B cell (primary cell): ENCODE data around the gene FHIT. TPM values are rescaled to one million over a fixed set of nuclear protein-coding genes. Genes with fewer than 3 reads are reported as not detected.

Experiments
- ATAC-seq: fragments of 200-7000 bp; cut with Tn5 transposase; one replicate; pipeline ENCODE4 v1.10.0; 2021; ENCODE audit warnings: low read depth, mild to moderate bottlenecking, moderate number of reproducible peaks, moderate library complexity
- CTCF ChIA-PET: fragments of 350-600 bp; sonication (Branson Sonifier 250); formaldehyde crosslinking; loops from one replicate; lab custom pipeline; 2021; ENCODE audit warnings: antibody characterized with exemption, inconsistent platforms; lab: Charles Lee
- POLR2A ChIA-PET: fragments of 350-600 bp; sonication (Branson Sonifier 250); formaldehyde crosslinking; loops from one replicate; lab custom pipeline; 2021; ENCODE audit warnings: antibody characterized with exemption; lab: Charles Lee
- DNase-seq: peaks from one replicate; pipeline ENCODE4 v3.0.0; 2013
- H2AFZ ChIP-seq: 2 replicates; pipeline ENCODE4 v1.6.1; 2012; ENCODE audit warnings: mild to moderate bottlenecking, low read depth, low read length; ENCODE audit not compliant: insufficient read depth, poor library complexity, severe bottlenecking
- H3K27ac ChIP-seq, 2 donors: 1 replicate in 1 of 2; 2 replicates in 1 of 2; pipeline ENCODE4 v1.5.1; 2012 to 2013; ENCODE audit warnings: low read length in 2 of 2, mild to moderate bottlenecking in 2 of 2, moderate library complexity in 1 of 2
- H3K27me3 ChIP-seq, 4 experiments: fragments of 200-600 bp in 1 of 4; sonication (generic) in 1 of 4; replicated peaks in 1 of 4; 1 replicate in 2 of 4; 2 replicates in 2 of 4; pipeline versions ENCODE4 v1.6.1 to v1.7.0; 2013 to 2016; ENCODE audit warnings: low read length in 3 of 4, mild to moderate bottlenecking in 2 of 4, mixed read lengths in 1 of 4, moderate library complexity in 1 of 4; ENCODE audit not compliant: insufficient read depth in 4 of 4, control insufficient read depth in 3 of 4; ENCODE audit errors: control extremely low read depth in 1 of 4
- H3K36me3 ChIP-seq, 2 experiments: replicated peaks in 1 of 2; 1 replicate in 1 of 2; 2 replicates in 1 of 2; pipeline versions ENCODE4 v1.6.1 to v1.7.1; 2013; ENCODE audit warnings: low read length in 1 of 2; ENCODE audit not compliant: insufficient read depth in 2 of 2, control insufficient read depth in 1 of 2; ENCODE audit errors: control extremely low read depth in 1 of 2, extremely low read depth in 1 of 2
- H3K4me1 ChIP-seq, 2 donors: fragments of 200-600 bp in 1 of 2; sonication (generic) in 1 of 2; 1 replicate in 1 of 2; 2 replicates in 1 of 2; pipeline versions ENCODE4 v1.5.1 to v1.6.1; 2013 to 2017; ENCODE audit warnings: low read length in 2 of 2; ENCODE audit not compliant: control insufficient read depth in 2 of 2, insufficient read depth in 2 of 2
- H3K4me2 ChIP-seq: replicated peaks from 2 replicates; pipeline ENCODE3; 2012; ENCODE audit warnings: mild to moderate bottlenecking, low read depth, low read length; ENCODE audit not compliant: poor library complexity, severe bottlenecking
- H3K4me3 ChIP-seq, 5 experiments: fragments of 200-600 bp in 1 of 5; sonication (generic) in 1 of 5; 1 replicate in 3 of 5; 2 replicates in 2 of 5; pipeline versions ENCODE4 v1.5.1 to v1.7.0; 2011 to 2016; ENCODE audit warnings: low read length in 4 of 5, mild to moderate bottlenecking in 4 of 5, low read depth in 2 of 5, control low read depth in 1 of 5, moderate library complexity in 1 of 5; ENCODE audit not compliant: insufficient read depth in 1 of 5; ENCODE audit errors: control extremely low read depth in 1 of 5, extremely low read depth in 1 of 5
- H3K79me2 ChIP-seq: fragments of 200-600 bp; sonication (generic); one replicate; pipeline ENCODE4 v1.6.0; 2016; ENCODE audit warnings: low read length; ENCODE audit not compliant: control insufficient read depth, insufficient read depth
- H3K9ac ChIP-seq: fragments of 200-600 bp; sonication (generic); 2 replicates; pipeline ENCODE4 v1.6.1; 2017; ENCODE audit warnings: mild to moderate bottlenecking, low read length, moderate library complexity
- H3K9me3 ChIP-seq, 3 donors: one replicate each; pipeline versions ENCODE4 v1.6.1 to v1.7.1; 2013; ENCODE audit warnings: low read length in 2 of 3; ENCODE audit not compliant: control insufficient read depth in 2 of 3, insufficient read depth in 1 of 3; ENCODE audit errors: control extremely low read depth in 1 of 3
- H4K20me1 ChIP-seq: 2 replicates; pipeline ENCODE4 v1.6.0; 2012; ENCODE audit warnings: mild to moderate bottlenecking, low read length; ENCODE audit not compliant: insufficient read depth, control insufficient read depth, poor library complexity, severe bottlenecking
- H3K27ac Mint-ChIP-seq: one replicate; pipeline ENCODE4 v1.8.0; 2021; ENCODE audit warnings: mixed read lengths
- H3K27me3 Mint-ChIP-seq: one replicate; pipeline ENCODE4 v1.8.0; 2021; ENCODE audit warnings: mixed read lengths
- H3K4me1 Mint-ChIP-seq: one replicate; pipeline ENCODE4 v1.8.0; 2021; ENCODE audit warnings: mixed read lengths
- H3K4me3 Mint-ChIP-seq: one replicate; pipeline ENCODE4 v1.8.0; 2021; ENCODE audit warnings: mixed read lengths
- H3K9me3 Mint-ChIP-seq: one replicate; pipeline ENCODE4 v1.8.0; 2022; ENCODE audit warnings: mixed read lengths; ENCODE audit not compliant: insufficient read depth
- EZH2 ChIP-seq: IDR thresholded peaks from 2 replicates; pipeline ENCODE4 v1.6.1; 2012; ENCODE audit warnings: borderline replicate concordance, low read depth, mild to moderate bottlenecking, moderate library complexity, low read length; ENCODE audit not compliant: insufficient read depth, poor library complexity, severe bottlenecking
- WGBS: methylation state at CpG from one replicate; pipeline ENCODE4 v1.1.5; 2013; ENCODE audit warnings: missing lambda C conversion rate; ENCODE audit not compliant: insufficient coverage; 5-methylcytosine and 5-hydroxymethylcytosine counted together
- intact Hi-C: fragments of 100-400 bp; cut with micrococcal nuclease; formaldehyde crosslinking; loops from one replicate; pipeline ENCODE4 v1.10.0; 2022
- polyA plus RNA-seq: library from polyadenylated mRNA; depleted of rRNA; stranded (reverse); fragments of >200 nt; gene quantifications from 2 replicates; pipeline ENCODE4 v1.2.3, GENCODE V29; 2012
- total RNA-seq, 2 donors: library from RNA; stranded (reverse); fragments of 120-200 nt in 1 of 2; gene quantifications; 1 replicate in 1 of 2; 2 replicates in 1 of 2; pipeline versions ENCODE4 v1.2.3 to v1.2.4, GENCODE V29; 2013 to 2022
- TF ChIP-seq, protein P1 (sequence below): fragments of 200-600 bp; IDR thresholded peaks from one replicate; pipeline ENCODE4 v1.8.0; 2022; ENCODE audit warnings: antibody characterized with exemption, mild to moderate bottlenecking

Gene FHIT
- total and polyA plus RNA-seq, 2 donors (not counting 1 experiment from before 2014, with no cell fraction given) = 1.7 to 7.8 TPM

DNA sequence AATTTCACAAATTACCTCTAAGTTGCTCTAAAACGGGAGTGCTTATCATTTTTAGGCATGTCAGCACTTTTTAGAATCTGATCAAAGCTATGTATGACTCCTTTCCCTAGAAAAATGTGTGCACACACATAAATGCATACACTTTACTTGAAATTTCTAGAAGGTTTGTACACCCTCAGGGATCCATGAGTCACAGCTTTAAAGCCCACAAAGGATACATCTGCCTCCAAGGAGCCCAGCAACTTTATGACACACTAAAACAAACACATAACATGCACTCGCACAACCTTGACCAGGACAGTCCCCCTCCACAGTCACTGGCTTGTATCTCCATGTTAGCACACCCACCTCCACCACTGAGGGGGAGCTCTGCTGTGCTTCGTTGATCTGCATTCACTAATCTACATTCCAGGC is 1479.5 kb downstream of the FHIT start:
- TF ChIP-seq, protein P1, sequence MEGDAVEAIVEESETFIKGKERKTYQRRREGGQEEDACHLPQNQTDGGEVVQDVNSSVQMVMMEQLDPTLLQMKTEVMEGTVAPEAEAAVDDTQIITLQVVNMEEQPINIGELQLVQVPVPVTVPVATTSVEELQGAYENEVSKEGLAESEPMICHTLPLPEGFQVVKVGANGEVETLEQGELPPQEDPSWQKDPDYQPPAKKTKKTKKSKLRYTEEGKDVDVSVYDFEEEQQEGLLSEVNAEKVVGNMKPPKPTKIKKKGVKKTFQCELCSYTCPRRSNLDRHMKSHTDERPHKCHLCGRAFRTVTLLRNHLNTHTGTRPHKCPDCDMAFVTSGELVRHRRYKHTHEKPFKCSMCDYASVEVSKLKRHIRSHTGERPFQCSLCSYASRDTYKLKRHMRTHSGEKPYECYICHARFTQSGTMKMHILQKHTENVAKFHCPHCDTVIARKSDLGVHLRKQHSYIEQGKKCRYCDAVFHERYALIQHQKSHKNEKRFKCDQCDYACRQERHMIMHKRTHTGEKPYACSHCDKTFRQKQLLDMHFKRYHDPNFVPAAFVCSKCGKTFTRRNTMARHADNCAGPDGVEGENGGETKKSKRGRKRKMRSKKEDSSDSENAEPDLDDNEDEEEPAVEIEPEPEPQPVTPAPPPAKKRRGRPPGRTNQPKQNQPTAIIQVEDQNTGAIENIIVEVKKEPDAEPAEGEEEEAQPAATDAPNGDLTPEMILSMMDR = no peak
- TF ChIP-seq EZH2 = no peak
- peaks cover 19 to 20% of the 10 kb centered on the region in 2 donors for H3K4me1 ChIP-seq
- Mint-ChIP-seq H3K27me3 (no peaks in the 10 kb centered on the region), H3K4me1 (peaks cover 20% of the 10 kb centered on the region), H3K4me3 (no peak overlapping the region), H3K9me3 (no peaks in the 10 kb centered on the region), H3K27ac (no peak overlapping the region)
- no peaks in the 10 kb centered on the region for H4K20me1 ChIP-seq
- DNase-seq (no peak), ATAC-seq (no peak)
- no peak overlapping the region for H3K9ac ChIP-seq
- no peaks in the 10 kb centered on the region for H3K79me2 ChIP-seq
- CTCF ChIA-PET = no interaction called here
- intact Hi-C loops = no loop called here
- no peaks in the 10 kb centered on the region for H3K27me3 ChIP-seq
- H3K4me2 ChIP-seq = no peak overlapping the region
- no peak overlapping the region for H2AFZ ChIP-seq
- H3K27ac ChIP-seq = no peak overlapping the region
- WGBS = 94% methylated on average over 2 of the region's 3 CpGs
- H3K4me3 ChIP-seq = no peak overlapping the region
- POLR2A ChIA-PET = no interaction called here
- H3K9me3 ChIP-seq = no peaks in the 10 kb centered on the region
- no peaks in the 10 kb centered on the region for H3K36me3 ChIP-seq

GRCh38 chr3:59769127-59769750 is 1482.0 kb downstream of the FHIT start:
- no peaks in the 10 kb centered on the region for H3K9me3 ChIP-seq
- ChIA-PET CTCF (interaction anchor here (0.7 kb wide), 1 partner anchor 42 kb away, joined by 5 read pairs; no protein-coding TSS in a partner anchor), POLR2A (no interaction called here)
- H3K27ac ChIP-seq = no peak overlapping the region
- no peak overlapping the region for H3K4me3 ChIP-seq
- Mint-ChIP-seq H3K4me1 (peaks cover 19% of the 10 kb centered on the region), H3K27me3 (no peaks in the 10 kb centered on the region), H3K4me3 (no peak overlapping the region), H3K9me3 (no peaks in the 10 kb centered on the region), H3K27ac (no peak overlapping the region)
- intact Hi-C loops = no loop called here
- H3K4me1 ChIP-seq = peaks cover 19 to 20% of the 10 kb centered on the region in 2 donors
- H3K27me3 ChIP-seq = no peaks in the 10 kb centered on the region
- no peak overlapping the region for H3K9ac ChIP-seq
- H3K36me3 ChIP-seq = no peaks in the 10 kb centered on the region
- H3K4me2 ChIP-seq = no peak overlapping the region
- H2AFZ ChIP-seq = no peak overlapping the region
- ATAC-seq (no peak), DNase-seq (no peak)
- H3K79me2 ChIP-seq = no peaks in the 10 kb centered on the region
- no peaks in the 10 kb centered on the region for H4K20me1 ChIP-seq
- 77% methylated on average over 7 of the region's 13 CpGs for WGBS
- TF ChIP-seq, protein P1 = no peak
- no peak for TF ChIP-seq EZH2
